DMS114 treated with DMSO at 0.1 percent for 48 hours (cell line): Measurements from ENCODE around the gene CORO6.

Experiments used
- DNase-seq: peaks from one replicate; lab custom pipeline; 2025; ENCODE audit not compliant: unreplicated experiment; lab: John Stamatoyannopoulos, UW

CORO6 gene

DNA sequence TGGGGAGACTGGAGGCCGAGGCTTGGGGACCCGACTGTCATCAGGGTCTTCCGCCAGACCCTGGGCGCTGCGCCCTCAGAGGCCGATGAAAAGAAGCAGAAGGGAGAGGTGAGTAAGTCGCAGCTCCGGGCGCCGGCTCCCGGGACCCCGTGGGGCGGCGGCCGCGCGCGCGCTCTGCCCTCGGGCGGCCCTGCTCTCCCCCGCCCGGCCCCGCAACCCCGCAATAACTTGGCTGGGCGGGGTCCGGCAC lies 55.5 kb downstream of the CORO6 start:
- DNase-seq: no peak

DNA sequence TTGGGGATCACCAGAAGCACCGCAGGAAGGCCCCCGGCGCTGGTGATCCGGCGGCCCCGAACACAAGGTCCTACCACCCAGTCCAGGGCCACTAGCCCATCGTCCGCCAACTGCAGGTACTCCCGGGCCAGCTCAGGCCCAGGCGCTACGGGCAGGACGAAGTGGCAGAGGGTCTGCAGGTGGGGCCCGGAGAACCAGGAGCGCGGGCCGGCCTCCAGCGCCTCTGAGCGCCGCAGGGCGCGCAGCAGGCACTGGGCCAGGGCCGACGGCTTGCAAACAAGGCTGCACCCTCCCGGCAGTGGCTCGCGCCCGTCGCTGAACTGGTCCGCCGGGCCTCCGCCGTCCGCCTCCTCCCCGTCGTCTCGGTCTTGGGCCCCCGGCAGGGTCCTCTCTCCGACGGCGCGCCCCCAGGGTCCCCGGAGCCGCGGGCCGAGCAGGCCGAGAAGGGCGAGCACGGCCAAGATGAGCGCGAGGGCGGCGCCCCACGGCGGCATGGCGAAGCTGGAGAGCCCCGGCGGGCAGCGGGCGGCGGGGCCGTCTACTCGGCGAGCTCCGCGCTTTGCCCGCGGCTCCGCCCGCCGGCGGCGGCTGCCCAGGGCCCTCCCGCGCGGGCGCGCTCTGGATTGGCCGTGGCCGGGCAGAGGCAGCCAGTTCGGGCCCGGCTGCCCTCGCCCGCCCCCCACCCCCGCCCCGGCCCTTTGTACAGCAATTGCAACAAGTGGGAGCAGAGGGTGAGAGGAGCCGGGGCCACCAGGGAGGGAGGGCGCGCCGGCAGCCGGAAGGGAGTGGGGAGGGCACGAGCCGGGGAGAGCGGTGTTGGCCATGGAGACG lies 56.0 kb downstream of the CORO6 start, which contains the start of gene ABHD15:
ABHD15 (minus strand) TSS at position 565 of the 831 bp plus-strand sequence; CDS start at position 494, 71 bp downstream.
- DNase-seq: no peak

DNA sequence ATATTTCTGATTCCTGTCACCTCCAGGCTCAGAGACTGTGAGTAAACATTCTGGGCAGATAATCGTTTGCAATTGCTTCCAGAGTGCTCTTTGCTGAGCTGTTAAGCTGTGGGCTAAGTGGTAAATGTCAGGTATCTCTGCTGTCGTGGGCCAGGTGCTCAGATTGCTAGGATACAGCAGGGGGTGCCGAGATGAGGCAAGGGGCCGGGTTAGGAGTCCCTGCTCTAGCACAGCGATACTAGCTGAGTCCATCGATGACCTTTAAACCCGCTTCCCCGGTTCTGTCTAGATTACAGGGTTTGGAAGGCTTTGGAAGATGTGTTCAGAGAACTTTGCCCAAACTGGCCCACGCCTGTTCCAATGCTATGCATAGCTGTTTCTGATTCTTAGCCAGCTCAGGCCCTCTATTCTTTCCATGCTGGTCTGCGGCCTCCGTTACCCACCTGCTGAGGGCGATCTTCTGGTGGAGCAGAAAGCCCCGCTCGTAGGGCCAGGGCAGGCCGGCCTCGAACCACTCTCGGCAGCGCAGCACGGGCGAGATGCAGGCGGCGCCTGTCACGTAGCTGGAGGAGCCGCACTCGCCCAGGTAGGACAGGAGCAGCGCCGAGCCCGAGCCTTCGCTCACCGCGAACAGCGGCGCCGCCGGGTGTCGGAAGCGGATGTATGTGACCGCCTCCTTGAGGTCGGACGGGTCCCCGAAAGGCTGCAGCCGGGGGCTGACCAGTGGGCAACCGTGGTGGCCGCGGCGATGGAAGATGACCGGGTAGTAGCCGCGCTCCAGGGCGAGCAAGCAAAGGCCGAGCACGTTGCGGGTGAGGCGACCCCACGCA lies 56.9 kb downstream of the CORO6 start:
- DNase-seq: no peak
